NT2/D1 (cell line): Measurements from ENCODE around the gene ARHGEF38.

Experiments
- DNase-seq: peaks from one replicate; pipeline ENCODE4 v3.0.0-alpha.2; 2011; ENCODE audit warnings: low read depth, low spot score
- H3K27me3 ChIP-seq: 2 replicates; pipeline ENCODE4 v1.6.0; 2011; ENCODE audit warnings: mild to moderate bottlenecking; ENCODE audit not compliant: insufficient read length, insufficient read depth
- H3K36me3 ChIP-seq: 2 replicates; pipeline ENCODE4 v1.6.1; 2011; ENCODE audit warnings: mild to moderate bottlenecking, low read length, mixed read lengths; ENCODE audit not compliant: insufficient read depth, insufficient read length
- H3K4me1 ChIP-seq: 2 replicates; pipeline ENCODE4 v1.5.1; 2011; ENCODE audit not compliant: insufficient read depth, insufficient read length
- H3K4me3 ChIP-seq: 2 replicates; pipeline ENCODE4 v1.5.1; 2011; ENCODE audit warnings: low read depth; ENCODE audit not compliant: insufficient read length
- H3K9ac ChIP-seq: 2 replicates; pipeline ENCODE4 v1.6.0; 2011; ENCODE audit warnings: low read depth; ENCODE audit not compliant: insufficient read length
- H3K9me3 ChIP-seq: 2 replicates; pipeline ENCODE4 v1.5.1; 2011; ENCODE audit warnings: mild to moderate bottlenecking, low read length; ENCODE audit not compliant: insufficient read depth
- SUZ12 ChIP-seq: IDR thresholded peaks from 2 replicates; pipeline ENCODE4 v1.6.1; 2011; ENCODE audit not compliant: insufficient read length, insufficient read depth; ENCODE audit errors: extremely low read depth
- YY1 ChIP-seq: IDR thresholded peaks from 2 replicates; pipeline ENCODE4 v1.6.1; 2011; ENCODE audit not compliant: insufficient read length, insufficient read depth
- ZNF274 ChIP-seq: IDR thresholded peaks from 2 replicates; pipeline ENCODE4 v1.6.1; 2011; ENCODE audit warnings: mild to moderate bottlenecking, low read depth, low read length

ARHGEF38 gene

GRCh38 chr4:105650190-105650589 is 97.8 kb downstream of the ARHGEF38 start:
- Histone ChIP-seq H3K4me3 (no peak overlapping the region), H3K36me3 (no peaks in the 10 kb centered on the region), H3K9me3 (no peaks in the 10 kb centered on the region), H3K4me1 (no peaks in the 10 kb centered on the region), H3K9ac (no peak overlapping the region), H3K27me3 (no peaks in the 10 kb centered on the region)
- TF ChIP-seq YY1 = no peak
- no peak for TF ChIP-seq SUZ12
- no peak for TF ChIP-seq ZNF274
- no peak for DNase-seq

- TF ChIP-seq ZNF274 (no peak), SUZ12 (no peak), YY1 (no peak)
- Histone ChIP-seq H3K9ac (no peak overlapping the region), H3K4me3 (no peak overlapping the region), H3K36me3 (no peaks in the 10 kb centered on the region), H3K27me3 (no peaks in the 10 kb centered on the region), H3K4me1 (no peaks in the 10 kb centered on the region), H3K9me3 (no peaks in the 10 kb centered on the region)
- no peak for DNase-seq
Observed at GRCh38 chr4:105651884-105652283, 99.5 kb downstream of the ARHGEF38 start.

DNA sequence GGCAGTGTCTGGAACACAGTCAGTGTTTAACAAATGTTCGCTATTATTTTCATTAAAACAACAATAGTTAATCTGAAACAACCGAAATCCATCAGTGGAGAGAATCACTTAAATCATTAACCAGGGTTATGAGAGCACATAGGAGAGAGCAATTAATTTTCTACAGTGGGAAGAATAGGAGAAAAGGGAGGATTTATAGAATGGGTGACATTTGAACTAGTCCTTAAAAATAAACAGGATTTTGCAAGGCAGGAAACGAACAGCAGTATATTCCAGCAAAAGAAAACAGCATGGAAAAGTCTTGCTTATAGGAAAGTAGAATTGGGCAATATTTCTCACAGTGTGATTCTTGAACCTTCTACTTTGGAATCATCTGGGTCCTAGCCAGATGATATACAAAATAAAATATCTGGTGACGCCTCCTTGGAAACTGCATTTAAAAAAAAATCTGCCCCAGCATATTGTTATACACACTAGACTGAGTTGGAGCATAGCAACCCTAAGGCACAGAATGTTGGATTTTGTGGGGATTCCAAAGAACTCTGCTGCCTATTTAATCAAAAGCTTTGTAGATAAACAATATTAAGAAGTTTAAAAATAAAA is 100.0 kb downstream of the ARHGEF38 start:
- TF ChIP-seq SUZ12 (no peak), ZNF274 (no peak), YY1 (no peak)
- no peaks in the 10 kb centered on the region for H3K36me3 ChIP-seq
- H3K27me3 ChIP-seq = no peaks in the 10 kb centered on the region
- no peaks in the 10 kb centered on the region for H3K4me1 ChIP-seq
- no peak overlapping the region for H3K9ac ChIP-seq
- no peaks in the 10 kb centered on the region for H3K9me3 ChIP-seq
- no peak for DNase-seq
- H3K4me3 ChIP-seq = no peak overlapping the region

DNA sequence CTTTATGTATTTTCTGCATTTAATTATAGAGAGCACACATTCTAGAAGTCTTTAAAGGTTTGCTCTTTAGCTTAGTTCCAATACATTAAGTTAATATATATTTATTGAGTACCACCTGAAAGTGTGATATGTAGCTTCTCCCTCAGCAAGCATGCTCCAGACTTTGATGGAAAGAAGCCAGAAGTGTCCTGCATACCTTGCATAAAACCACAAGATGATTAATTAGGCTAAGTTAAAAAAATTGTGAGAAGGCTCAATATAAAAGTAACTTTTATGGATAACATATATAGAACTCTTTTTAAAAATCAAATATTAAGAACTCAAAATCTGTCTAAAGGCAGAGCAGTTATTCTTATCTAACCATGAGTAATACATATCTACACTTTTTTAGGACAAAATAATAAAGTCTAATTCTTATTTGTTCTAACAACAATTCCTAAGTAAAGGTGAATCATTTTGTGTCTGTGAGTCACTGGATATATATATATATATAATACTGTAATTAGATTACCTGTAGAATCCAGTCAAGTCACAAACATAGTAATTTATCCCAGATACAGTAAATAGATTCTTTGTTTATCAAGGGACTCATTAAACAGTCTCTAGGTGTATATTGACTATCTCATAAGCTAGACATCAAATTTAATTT is 104.8 kb downstream of the ARHGEF38 start:
- H3K9ac ChIP-seq = no peak overlapping the region
- no peaks in the 10 kb centered on the region for H3K4me1 ChIP-seq
- TF ChIP-seq SUZ12 (no peak), YY1 (no peak), ZNF274 (no peak)
- H3K36me3 ChIP-seq = no peaks in the 10 kb centered on the region
- H3K9me3 ChIP-seq = no peaks in the 10 kb centered on the region
- no peak overlapping the region for H3K4me3 ChIP-seq
- no peak for DNase-seq
- H3K27me3 ChIP-seq = no peaks in the 10 kb centered on the region

DNA sequence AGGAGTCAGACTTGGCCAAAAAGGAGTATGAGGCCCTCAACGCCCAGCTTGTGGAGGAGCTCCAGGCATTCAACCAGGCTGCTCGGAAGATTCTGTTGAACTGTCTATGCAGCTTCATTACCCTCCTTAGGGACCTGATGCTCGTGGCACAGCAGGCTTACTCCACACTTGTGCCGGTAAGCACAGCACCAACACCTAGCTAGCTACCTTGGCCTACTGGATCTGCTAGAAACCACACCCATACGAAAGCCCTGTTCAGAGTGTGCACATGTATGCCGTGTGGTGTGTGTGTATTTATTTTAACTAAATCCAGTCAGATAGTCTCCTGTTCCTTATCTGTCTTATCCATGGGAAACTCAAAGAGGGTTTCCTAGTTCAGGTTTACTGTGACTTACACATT is 106.8 kb downstream of the ARHGEF38 start:
- no peaks in the 10 kb centered on the region for H3K4me1 ChIP-seq
- DNase-seq = no peak
- H3K4me3 ChIP-seq = no peak overlapping the region
- no peaks in the 10 kb centered on the region for H3K36me3 ChIP-seq
- TF ChIP-seq SUZ12 = no peak
- TF ChIP-seq ZNF274 = no peak
- no peak for TF ChIP-seq YY1
- H3K9ac ChIP-seq = no peak overlapping the region
- H3K27me3 ChIP-seq = no peaks in the 10 kb centered on the region
- no peaks in the 10 kb centered on the region for H3K9me3 ChIP-seq

- Histone ChIP-seq H3K9ac (no peak overlapping the region), H3K4me3 (no peak overlapping the region), H3K9me3 (no peaks in the 10 kb centered on the region), H3K4me1 (no peaks in the 10 kb centered on the region), H3K36me3 (no peaks in the 10 kb centered on the region), H3K27me3 (no peaks in the 10 kb centered on the region)
- DNase-seq = no peak
- no peak for TF ChIP-seq YY1
- TF ChIP-seq ZNF274 = no peak
Observed at GRCh38 chr4:105661028-105661427, 108.6 kb downstream of the ARHGEF38 start.

DNA sequence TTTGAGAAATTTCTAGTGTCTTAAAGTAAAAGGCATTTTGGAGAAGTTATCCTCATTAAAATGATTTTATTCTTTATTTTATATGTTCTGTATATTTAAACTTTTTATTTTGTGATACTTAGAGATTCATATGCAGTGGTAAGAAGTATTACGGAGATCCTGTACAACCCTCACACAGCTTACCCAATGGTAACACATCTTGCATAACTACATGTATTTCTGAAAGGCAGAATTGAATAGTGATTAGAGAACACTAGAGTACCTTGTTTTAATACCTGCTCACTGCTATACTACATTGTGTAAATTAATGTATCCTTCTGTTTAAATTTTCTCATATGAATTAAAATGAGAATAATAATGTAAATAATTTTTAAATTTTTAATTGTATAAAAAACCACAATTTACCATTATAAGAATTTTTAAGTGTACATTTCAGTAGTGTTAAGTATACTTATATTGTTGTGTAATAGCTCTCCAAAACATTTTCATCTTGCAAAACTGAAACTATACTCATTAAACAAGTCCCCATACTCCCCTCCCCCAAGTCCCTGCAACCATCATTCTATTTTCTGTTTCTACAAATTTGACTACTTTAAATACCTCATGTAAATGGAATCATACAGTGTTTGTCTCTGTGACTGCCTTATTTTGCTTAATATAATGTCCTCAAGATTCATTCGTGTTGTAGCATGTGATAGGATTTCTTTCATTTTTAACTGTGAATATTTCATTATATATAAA is 110.7 kb downstream of the ARHGEF38 start:
- DNase-seq = no peak
- Histone ChIP-seq H3K9ac (no peak overlapping the region), H3K9me3 (no peaks in the 10 kb centered on the region), H3K4me1 (no peaks in the 10 kb centered on the region), H3K4me3 (no peak overlapping the region), H3K27me3 (no peaks in the 10 kb centered on the region), H3K36me3 (no peaks in the 10 kb centered on the region)
- TF ChIP-seq YY1 (no peak), ZNF274 (no peak), SUZ12 (no peak)
